A549 (cell line): ENCODE results near the gene GSTA3. TPM values are rescaled to one million over a fixed set of nuclear protein-coding genes. Genes with fewer than 3 reads are reported as not detected.
"Not testable (repeated sequence)": the region's sequence is repeated elsewhere in the genome, so short reads cannot be mapped to it uniquely, and the experiment has no call there.

Experiments used
- ATAC-seq, 2 experiments: fragments of 200-7000 bp in 1 of 2; fragments of >200 bp in 1 of 2; cut with Nextera tagmentation in 1 of 2; cut with Tn5 transposase in 1 of 2; 3 replicates each; pipeline versions ENCODE4 v1.8.0 to v1.9.1; 2018 to 2020; ENCODE audit warnings: mild to moderate bottlenecking in 1 of 2, moderate library complexity in 1 of 2
- CTCF ChIA-PET: fragments of 300-600 bp; sonication (Branson Sonifier 250); formaldehyde crosslinking; extraction: SDS; loops from one replicate; lab custom pipeline; 2021; ENCODE audit warnings: antibody characterized with exemption, inconsistent platforms; lab: Yijun Ruan, JAX
- POLR2A ChIA-PET: fragments of 350-600 bp; formaldehyde crosslinking; extraction: SDS; loops from one replicate; lab custom pipeline; 2021; ENCODE audit warnings: antibody characterized with exemption, inconsistent platforms; lab: Yijun Ruan, JAX
- DNase-seq, 2 experiments: peaks; one replicate each; pipeline versions ENCODE4 v3.0.0 to v3.0.0-alpha.2; 2011 to 2016; ENCODE audit warnings: low read depth in 1 of 2, low spot score in 1 of 2
- FAIRE-seq: peaks from 2 replicates; lab custom pipeline; 2011; peaks lifted over from hg19 to GRCh38; lab: Jason Lieb, UNC
- H3K27ac ChIP-seq, 2 experiments: fragments of >200 bp; sonication (Bioruptor Twin); formaldehyde crosslinking; 3 replicates each; pipeline ENCODE4 v1.5.1; 2016 to 2017
- H3K4me1 ChIP-seq: fragments of >200 bp; sonication (Bioruptor Twin); formaldehyde crosslinking; 3 replicates; pipeline ENCODE4 v1.6.1; 2016
- H3K4me2 ChIP-seq: fragments of >200 bp; sonication (Bioruptor Twin); formaldehyde crosslinking; 3 replicates; pipeline ENCODE4 v1.6.1; 2016
- H3K4me3 ChIP-seq: fragments of >200 bp; sonication (Bioruptor Twin); formaldehyde crosslinking; 3 replicates; pipeline ENCODE4 v1.5.1; 2016
- H3K9me3 ChIP-seq: fragments of >200 bp; sonication (Bioruptor Twin); formaldehyde crosslinking; 3 replicates; pipeline ENCODE4 v1.6.1; 2016
- CBX2 ChIP-seq: fragments of 200-600 bp; sonication (generic); IDR thresholded peaks from 2 replicates; pipeline ENCODE4 v1.6.1; 2016; ENCODE audit warnings: low read depth, mild to moderate bottlenecking, borderline replicate concordance
- CBX8 ChIP-seq: fragments of 200-600 bp; sonication (generic); IDR thresholded peaks from 2 replicates; pipeline ENCODE4 v1.6.1; 2016
- CEBPB ChIP-seq, 2 experiments: fragments of >200 bp in 1 of 2; sonication (Bioruptor Twin) in 1 of 2; formaldehyde crosslinking in 1 of 2; IDR thresholded peaks; 2 replicates each; pipeline ENCODE4 v1.6.1; 2012 to 2016
- EP300 ChIP-seq, 2 experiments: fragments of >200 bp; sonication (Bioruptor Twin); formaldehyde crosslinking; IDR thresholded peaks; 2 replicates in 1 of 2; 3 replicates in 1 of 2; pipeline ENCODE4 v1.6.1; 2016 to 2017
- FOSL2 ChIP-seq, 2 experiments: fragments of 450-650 bp in 1 of 2; fragments of >200 bp in 1 of 2; sonication (Bioruptor Twin) in 1 of 2; formaldehyde crosslinking; IDR thresholded peaks; 2 replicates each; pipeline versions ENCODE4 v1.5.0 to v1.6.1; 2016 to 2020; ENCODE audit warnings: mild to moderate bottlenecking in 1 of 2, moderate library complexity in 1 of 2
- FOXS1 ChIP-seq: fragments of 250-450 bp; sonication (Bioruptor Pico); IDR thresholded peaks from 2 replicates; pipeline ENCODE4 v1.5.0; 2020; ENCODE audit warnings: mild to moderate bottlenecking, moderate library complexity
- HEYL ChIP-seq: fragments of 250-450 bp; sonication (Bioruptor Pico); IDR thresholded peaks from 2 replicates; pipeline ENCODE4 v1.8.0; 2021; ENCODE audit warnings: mild to moderate bottlenecking, moderate library complexity
- HOXB13 ChIP-seq: fragments of 250-450 bp; sonication (Bioruptor Pico); IDR thresholded peaks from 2 replicates; pipeline ENCODE4 v1.5.0; 2020; ENCODE audit warnings: low read depth, mild to moderate bottlenecking, moderate library complexity
- JUN ChIP-seq, 2 experiments: fragments of >200 bp; sonication (Bioruptor Twin); formaldehyde crosslinking; IDR thresholded peaks; 2 replicates in 1 of 2; 3 replicates in 1 of 2; pipeline ENCODE4 v1.6.1; 2016 to 2017
- JUNB ChIP-seq: fragments of >200 bp; sonication (Bioruptor Twin); formaldehyde crosslinking; IDR thresholded peaks from 2 replicates; pipeline ENCODE4 v1.6.1; 2016
- KDM5A ChIP-seq: fragments of 200-600 bp; sonication (generic); IDR thresholded peaks from 2 replicates; pipeline ENCODE4 v1.6.1; 2016; ENCODE audit warnings: antibody characterized with exemption, mild to moderate bottlenecking
- MAFK ChIP-seq: fragments of 450-650 bp; IDR thresholded peaks from 2 replicates; pipeline ENCODE4 v1.6.1; 2014; ENCODE audit not compliant: partially characterized antibody
- MAZ ChIP-seq: fragments of 150-350 bp; IDR thresholded peaks from 2 replicates; pipeline ENCODE4 v1.6.1; 2014; ENCODE audit warnings: antibody characterized with exemption, low read depth, low read length, borderline replicate concordance
- MYC ChIP-seq: IDR thresholded peaks from 2 replicates; pipeline ENCODE4 v1.6.1; 2012; ENCODE audit warnings: mild to moderate bottlenecking, inconsistent platforms, low read length, improper control_type of control experiment, borderline replicate concordance
- NFE2L2 ChIP-seq: fragments of 150-350 bp; conservative IDR thresholded peaks from 2 replicates; pipeline ENCODE4 v1.6.1; 2014; ENCODE audit warnings: low read length
- POLR2AphosphoS2 ChIP-seq: conservative IDR thresholded peaks from 2 replicates; pipeline ENCODE4 v1.6.1; 2012; ENCODE audit warnings: low read length, improper control_type of control experiment, inconsistent platforms
- RCOR1 ChIP-seq: fragments of 150-350 bp; IDR thresholded peaks from 2 replicates; pipeline ENCODE4 v1.6.1; 2014; ENCODE audit warnings: antibody characterized with exemption, low read length, low read depth
- RFX5 ChIP-seq: fragments of 450-650 bp; IDR thresholded peaks from 2 replicates; pipeline ENCODE4 v1.7.1; 2014; ENCODE audit warnings: antibody characterized with exemption, mild to moderate bottlenecking, moderate library complexity
- SREBF2 ChIP-seq: fragments of 450-650 bp; IDR thresholded peaks from 2 replicates; pipeline ENCODE4 v1.6.1; 2014; ENCODE audit warnings: mild to moderate bottlenecking, moderate library complexity
- ZFP36 ChIP-seq: fragments of 450-650 bp; IDR thresholded peaks from 2 replicates; pipeline ENCODE4 v1.6.1; 2014; ENCODE audit warnings: borderline replicate concordance; ENCODE audit not compliant: partially characterized antibody
- whole genome bisulfite sequencing: methylation state at CpG from one replicate; pipeline ENCODE4 v1.1.6; 2017; ENCODE audit errors: missing lambda C conversion rate; 5-methylcytosine and 5-hydroxymethylcytosine counted together
- polyA plus RNA-seq, 4 experiments: library from polyadenylated mRNA; depleted of rRNA in 3 of 4; stranded (reverse); fragments of >200 nt; fragmentation: RNase III in 1 of 4; extraction: RNeasy Plus Mini Kit Qiagen cat#74134 plus additional on column Dnase treatment in 1 of 4; gene quantifications; 2 replicates in 3 of 4; 3 replicates in 1 of 4; pipeline ENCODE4 v1.2.3, GENCODE V29; 2011 to 2017
- TF ChIP-seq, protein P1 (sequence below): fragments of >200 bp; sonication (Bioruptor Twin); formaldehyde crosslinking; IDR thresholded peaks from 2 replicates; pipeline ENCODE4 v1.6.1; 2016
- TF ChIP-seq, protein P2 (sequence below): fragments of 250-450 bp; sonication (Bioruptor Pico); IDR thresholded peaks from 2 replicates; pipeline ENCODE4 v1.5.0; 2021; ENCODE audit warnings: mild to moderate bottlenecking, moderate library complexity, borderline replicate concordance

The GSTA3 gene
- polyA plus RNA-seq, 2 of the 4 experiments (the other 2 are of a cell fraction) = not detected

DNA sequence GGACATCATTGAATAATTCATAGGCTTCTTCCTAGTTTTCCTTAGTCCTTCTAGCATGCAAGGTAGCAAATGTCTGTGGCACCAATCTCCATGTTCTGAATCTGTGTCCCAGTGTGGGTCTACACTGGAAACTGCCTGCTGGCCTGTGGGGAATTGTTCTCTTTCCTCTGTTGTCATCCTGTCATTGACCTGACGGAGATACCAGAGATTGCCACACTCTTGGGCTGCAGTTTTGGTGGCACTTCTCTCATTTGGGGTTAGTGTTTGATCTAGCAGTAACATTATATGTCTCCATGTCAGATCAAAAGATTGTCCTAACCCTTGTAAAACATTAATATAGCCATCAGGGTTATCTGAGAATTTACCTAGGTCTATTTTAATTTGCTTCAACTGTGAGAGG lies 9.3 kb upstream of the GSTA3 start:
- H3K4me3 ChIP-seq, ATAC-seq, CTCF ChIA-PET, DNase-seq, POLR2A ChIA-PET, FAIRE-seq, H3K9me3 ChIP-seq: not testable (repeated sequence)
- 83% methylated on average over 1 of the region's 1 CpG for WGBS
- peaks cover 24% of the 10 kb centered on the region for H3K4me1 ChIP-seq
- H3K4me2 ChIP-seq = peak overlapping the region; percentile 54
- H3K27ac ChIP-seq = peak overlapping the region; percentile 39 to 62; a peak in 4 of 6 replicates

DNA sequence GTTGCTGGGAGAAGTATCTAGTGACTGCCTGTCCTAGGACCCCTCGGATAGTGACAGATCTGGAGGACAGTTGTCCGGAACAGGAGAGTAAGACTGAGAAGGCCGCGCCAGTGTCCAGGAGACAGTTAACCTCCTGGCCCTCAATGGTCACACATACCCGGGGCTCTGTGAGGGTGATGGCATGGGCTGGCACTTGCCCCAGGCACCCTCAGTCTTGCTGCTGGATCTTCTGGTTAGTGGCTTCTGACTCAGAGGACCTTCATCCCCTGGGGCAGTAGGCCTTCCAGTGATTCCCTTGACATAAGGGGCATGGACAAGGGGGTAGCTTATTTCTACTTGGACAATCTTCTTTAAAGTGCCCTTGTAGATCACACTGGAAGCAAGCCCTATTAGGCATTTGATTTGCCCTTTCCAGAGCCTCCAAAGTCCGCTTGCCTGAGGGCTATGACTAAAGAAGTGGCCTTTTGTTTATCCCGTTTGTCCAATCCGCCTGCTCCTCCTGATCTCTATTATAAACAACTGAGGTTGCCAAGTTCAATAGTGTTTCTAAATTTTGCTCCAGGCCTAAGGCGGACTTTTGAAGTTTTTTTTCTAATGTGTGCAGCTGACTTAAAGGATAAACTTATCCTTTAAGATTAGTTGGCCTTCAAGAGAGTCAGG lies 8.7 kb upstream of the GSTA3 start:
- H3K9me3 ChIP-seq, CTCF ChIA-PET, FAIRE-seq, POLR2A ChIA-PET, H3K4me3 ChIP-seq: not testable (repeated sequence)
- DNase-seq = peak in 1 of 2 experiments; percentile 73
- TF ChIP-seq EP300 (IDR thresholded peaks at IDR 0.05) (peak; percentile 29 to 33; a peak in 2 of 5 replicates), CEBPB (IDR thresholded peaks at IDR 0.05) (0 out of 4 replicates have a peak, but pooled peaks of 1 of the 2 experiments have one; percentile 20), FOSL2 (IDR thresholded peaks at IDR 0.05) (peak; percentile 45; the same call in 1 of the 2 replicates), FOSL2 (CRISPR knock-in tag; IDR thresholded peaks at IDR 0.05) (peak; percentile 67), JUN (IDR thresholded peaks at IDR 0.05) (peak; percentile 34 to 53; a peak in 1 of 5 replicates), JUNB (peak; percentile 50; the same call in 1 of the 2 replicates)
- 47% methylated on average over 8 of the region's 9 CpGs for WGBS
- Histone ChIP-seq H3K4me2 (peak overlapping the region; percentile 54), H3K27ac (peak overlapping the region; percentile 54 to 74; a peak in 4 of 6 replicates), H3K4me1 (peaks cover 24% of the 10 kb centered on the region)
- ATAC-seq = peak; percentile 81 to 88

DNA sequence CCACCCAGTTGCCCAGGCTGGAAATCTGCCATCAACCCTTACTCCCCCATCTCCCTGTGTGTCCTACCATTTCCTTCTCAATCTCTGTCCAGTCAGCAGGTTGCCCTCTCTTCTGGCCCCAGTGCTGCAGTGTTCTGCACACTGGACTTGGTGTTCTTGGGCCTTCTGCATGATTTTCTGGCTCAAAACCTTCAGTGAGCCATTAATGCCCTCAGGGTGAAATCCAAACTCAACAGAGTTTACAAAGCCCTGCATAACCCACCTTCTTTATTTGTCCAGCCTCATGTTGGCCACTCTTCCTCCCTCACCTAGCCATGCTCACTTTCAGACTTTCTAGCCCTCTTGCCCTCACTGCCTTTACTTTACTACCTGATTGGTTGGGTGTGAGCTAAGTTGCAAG lies 5.0 kb upstream of the GSTA3 start:
- no peak for ATAC-seq
- ChIA-PET POLR2A (no interaction called here), CTCF (no interaction called here)
- Histone ChIP-seq H3K4me1 (peaks cover 21% of the 10 kb centered on the region), H3K27ac (no peak overlapping the region), H3K4me2 (no peak overlapping the region), H3K4me3 (no peak overlapping the region), H3K9me3 (no peaks in the 10 kb centered on the region)
- no peak for FAIRE-seq
- no peak for TF ChIP-seq KDM5A
- no peak for TF ChIP-seq NFE2L2
- TF ChIP-seq MAFK = no peak
- TF ChIP-seq CBX2 = no peak
- TF ChIP-seq RCOR1 = no peak
- no peak for TF ChIP-seq MYC
- TF ChIP-seq HEYL (CRISPR knock-in tag) = no peak
- TF ChIP-seq FOXS1 = no peak
- no peak for TF ChIP-seq RFX5
- no peak for TF ChIP-seq ZFP36
- no peak for TF ChIP-seq POLR2AphosphoS2
- TF ChIP-seq, protein P1, sequence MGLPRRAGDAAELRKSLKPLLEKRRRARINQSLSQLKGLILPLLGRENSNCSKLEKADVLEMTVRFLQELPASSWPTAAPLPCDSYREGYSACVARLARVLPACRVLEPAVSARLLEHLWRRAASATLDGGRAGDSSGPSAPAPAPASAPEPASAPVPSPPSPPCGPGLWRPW = no peak
- TF ChIP-seq CBX8 = no peak
- TF ChIP-seq MAZ = no peak
- TF ChIP-seq HOXB13 = no peak
- TF ChIP-seq SREBF2 = no peak
- DNase-seq = no peak

DNA sequence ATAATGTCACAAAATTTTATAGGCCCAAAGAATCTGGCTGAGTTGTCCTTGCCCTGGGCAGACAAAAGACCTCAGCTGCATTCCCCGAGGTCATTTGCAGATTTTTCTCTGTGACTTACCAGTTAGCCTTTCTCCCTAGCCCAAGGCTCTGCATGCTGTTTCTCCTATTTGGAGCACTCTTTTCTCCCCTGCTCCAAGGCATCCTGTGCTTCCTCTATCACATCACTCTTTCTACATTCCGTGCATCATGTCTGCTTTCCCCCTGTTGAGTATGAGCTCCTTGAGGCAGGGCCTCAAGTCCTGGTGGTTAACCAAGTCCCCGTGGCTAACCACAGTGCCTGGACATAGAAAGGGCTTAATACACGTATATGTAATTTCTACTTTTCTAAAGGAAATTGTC lies 593 bp upstream of the GSTA3 start:
- TF ChIP-seq, protein P2, sequence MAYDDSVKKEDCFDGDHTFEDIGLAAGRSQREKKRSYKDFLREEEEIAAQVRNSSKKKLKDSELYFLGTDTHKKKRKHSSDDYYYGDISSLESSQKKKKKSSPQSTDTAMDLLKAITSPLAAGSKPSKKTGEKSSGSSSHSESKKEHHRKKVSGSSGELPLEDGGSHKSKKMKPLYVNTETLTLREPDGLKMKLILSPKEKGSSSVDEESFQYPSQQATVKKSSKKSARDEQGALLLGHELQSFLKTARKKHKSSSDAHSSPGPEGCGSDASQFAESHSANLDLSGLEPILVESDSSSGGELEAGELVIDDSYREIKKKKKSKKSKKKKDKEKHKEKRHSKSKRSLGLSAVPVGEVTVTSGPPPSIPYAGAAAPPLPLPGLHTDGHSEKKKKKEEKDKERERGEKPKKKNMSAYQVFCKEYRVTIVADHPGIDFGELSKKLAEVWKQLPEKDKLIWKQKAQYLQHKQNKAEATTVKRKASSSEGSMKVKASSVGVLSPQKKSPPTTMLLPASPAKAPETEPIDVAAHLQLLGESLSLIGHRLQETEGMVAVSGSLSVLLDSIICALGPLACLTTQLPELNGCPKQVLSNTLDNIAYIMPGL (CRISPR knock-in tag) = no peak
- DNase-seq (no peak), FAIRE-seq (no peak), ATAC-seq (no peak)
- Histone ChIP-seq H3K4me3 (no peak overlapping the region), H3K9me3 (0 out of 3 replicates have a peak, but pooled peaks cover 4% of the 10 kb centered on the region), H3K4me2 (no peak overlapping the region), H3K27ac (no peak overlapping the region), H3K4me1 (no peaks in the 10 kb centered on the region)
- CTCF ChIA-PET = interaction anchor here (1.7 kb wide), 1 partner anchor 27 kb away, joined by 4 read pairs; no protein-coding TSS in a partner anchor
- POLR2A ChIA-PET = no interaction called here
- 86% methylated on average over 4 of the region's 4 CpGs for WGBS
